ENCODE results near the gene ASIC1. TPM values are rescaled to one million over a fixed set of nuclear protein-coding genes. Genes with fewer than 3 reads are reported as not detected.

The ASIC1 gene
- total and polyA plus RNA-seq, 2 experiments from 2014 or later, result 0.76 to 1.5 TPM

DNA sequence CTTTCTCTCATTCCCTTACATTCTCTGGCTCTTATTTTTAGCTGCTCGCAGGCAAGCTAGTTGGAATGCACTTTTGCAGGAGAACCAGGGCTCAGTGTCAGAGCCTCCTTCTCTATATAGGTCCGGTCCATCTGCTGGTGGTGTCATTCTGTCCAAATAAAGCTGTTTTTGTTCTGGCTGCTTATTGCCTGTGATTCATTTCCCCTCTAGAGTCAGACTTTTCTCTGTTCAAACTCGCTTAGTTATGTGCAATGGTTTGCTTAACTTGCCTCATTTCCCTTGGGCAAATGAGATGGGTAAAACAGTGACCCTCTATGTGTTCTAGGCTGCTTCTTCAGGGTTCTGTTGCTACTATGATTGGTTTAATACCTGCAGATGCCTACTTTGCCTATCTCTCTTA, 30.6 kb downstream of the ASIC1 start:
- Mint-ChIP-seq H3K4me3 (no peak overlapping the region), H3K27me3 (ENCODE audit: insufficient read depth, low read depth, poor library complexity) (no peaks in the 10 kb centered on the region), H3K9me3 (no peaks in the 10 kb centered on the region; the same call in 2 of the 3 replicates), H3K36me3 (ENCODE audit: low read depth) (peaks cover 73% of the 10 kb centered on the region), H3K27ac (no peak overlapping the region), H3K4me1 (peaks cover 18% of the 10 kb centered on the region; the same call in 2 of the 3 replicates)
- peaks cover 27% of the 10 kb centered on the region for H3K79me2 ChIP-seq (replicated peaks; ENCODE audit: insufficient read depth)
- TF ChIP-seq REST (IDR thresholded peaks at IDR 0.05; ENCODE audit: unreplicated experiment) (no peak), STAT1 (IDR thresholded peaks at IDR 0.05; ENCODE audit: unreplicated experiment) (no peak), POLR2AphosphoS5 (IDR thresholded peaks at IDR 0.05; ENCODE audit: low read depth) (no peak), ZNF114 (CRISPR knock-in tag; IDR thresholded peaks at IDR 0.05) (no peak), EZH2 (IDR thresholded peaks at IDR 0.05; ENCODE audit: low read depth, unreplicated experiment) (no peak), NANOG (IDR thresholded peaks at IDR 0.05; ENCODE audit: borderline replicate concordance) (no peak), JUNB (IDR thresholded peaks at IDR 0.05; ENCODE audit: unreplicated experiment) (no peak), EZH2phosphoT487 (IDR thresholded peaks at IDR 0.05; ENCODE audit: unreplicated experiment) (no peak), ZNF331 (CRISPR knock-in tag; IDR thresholded peaks at IDR 0.05; ENCODE audit: low read depth) (no peak), CREB1 (CRISPR knock-in tag; IDR thresholded peaks at IDR 0.05; ENCODE audit: low read depth) (no peak)
- TF ChIP-seq, protein P1, sequence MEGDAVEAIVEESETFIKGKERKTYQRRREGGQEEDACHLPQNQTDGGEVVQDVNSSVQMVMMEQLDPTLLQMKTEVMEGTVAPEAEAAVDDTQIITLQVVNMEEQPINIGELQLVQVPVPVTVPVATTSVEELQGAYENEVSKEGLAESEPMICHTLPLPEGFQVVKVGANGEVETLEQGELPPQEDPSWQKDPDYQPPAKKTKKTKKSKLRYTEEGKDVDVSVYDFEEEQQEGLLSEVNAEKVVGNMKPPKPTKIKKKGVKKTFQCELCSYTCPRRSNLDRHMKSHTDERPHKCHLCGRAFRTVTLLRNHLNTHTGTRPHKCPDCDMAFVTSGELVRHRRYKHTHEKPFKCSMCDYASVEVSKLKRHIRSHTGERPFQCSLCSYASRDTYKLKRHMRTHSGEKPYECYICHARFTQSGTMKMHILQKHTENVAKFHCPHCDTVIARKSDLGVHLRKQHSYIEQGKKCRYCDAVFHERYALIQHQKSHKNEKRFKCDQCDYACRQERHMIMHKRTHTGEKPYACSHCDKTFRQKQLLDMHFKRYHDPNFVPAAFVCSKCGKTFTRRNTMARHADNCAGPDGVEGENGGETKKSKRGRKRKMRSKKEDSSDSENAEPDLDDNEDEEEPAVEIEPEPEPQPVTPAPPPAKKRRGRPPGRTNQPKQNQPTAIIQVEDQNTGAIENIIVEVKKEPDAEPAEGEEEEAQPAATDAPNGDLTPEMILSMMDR (conservative IDR thresholded peaks at IDR 0.05; ENCODE audit: low read depth in 2 of 2), result no peak
- TF ChIP-seq, protein P2, sequence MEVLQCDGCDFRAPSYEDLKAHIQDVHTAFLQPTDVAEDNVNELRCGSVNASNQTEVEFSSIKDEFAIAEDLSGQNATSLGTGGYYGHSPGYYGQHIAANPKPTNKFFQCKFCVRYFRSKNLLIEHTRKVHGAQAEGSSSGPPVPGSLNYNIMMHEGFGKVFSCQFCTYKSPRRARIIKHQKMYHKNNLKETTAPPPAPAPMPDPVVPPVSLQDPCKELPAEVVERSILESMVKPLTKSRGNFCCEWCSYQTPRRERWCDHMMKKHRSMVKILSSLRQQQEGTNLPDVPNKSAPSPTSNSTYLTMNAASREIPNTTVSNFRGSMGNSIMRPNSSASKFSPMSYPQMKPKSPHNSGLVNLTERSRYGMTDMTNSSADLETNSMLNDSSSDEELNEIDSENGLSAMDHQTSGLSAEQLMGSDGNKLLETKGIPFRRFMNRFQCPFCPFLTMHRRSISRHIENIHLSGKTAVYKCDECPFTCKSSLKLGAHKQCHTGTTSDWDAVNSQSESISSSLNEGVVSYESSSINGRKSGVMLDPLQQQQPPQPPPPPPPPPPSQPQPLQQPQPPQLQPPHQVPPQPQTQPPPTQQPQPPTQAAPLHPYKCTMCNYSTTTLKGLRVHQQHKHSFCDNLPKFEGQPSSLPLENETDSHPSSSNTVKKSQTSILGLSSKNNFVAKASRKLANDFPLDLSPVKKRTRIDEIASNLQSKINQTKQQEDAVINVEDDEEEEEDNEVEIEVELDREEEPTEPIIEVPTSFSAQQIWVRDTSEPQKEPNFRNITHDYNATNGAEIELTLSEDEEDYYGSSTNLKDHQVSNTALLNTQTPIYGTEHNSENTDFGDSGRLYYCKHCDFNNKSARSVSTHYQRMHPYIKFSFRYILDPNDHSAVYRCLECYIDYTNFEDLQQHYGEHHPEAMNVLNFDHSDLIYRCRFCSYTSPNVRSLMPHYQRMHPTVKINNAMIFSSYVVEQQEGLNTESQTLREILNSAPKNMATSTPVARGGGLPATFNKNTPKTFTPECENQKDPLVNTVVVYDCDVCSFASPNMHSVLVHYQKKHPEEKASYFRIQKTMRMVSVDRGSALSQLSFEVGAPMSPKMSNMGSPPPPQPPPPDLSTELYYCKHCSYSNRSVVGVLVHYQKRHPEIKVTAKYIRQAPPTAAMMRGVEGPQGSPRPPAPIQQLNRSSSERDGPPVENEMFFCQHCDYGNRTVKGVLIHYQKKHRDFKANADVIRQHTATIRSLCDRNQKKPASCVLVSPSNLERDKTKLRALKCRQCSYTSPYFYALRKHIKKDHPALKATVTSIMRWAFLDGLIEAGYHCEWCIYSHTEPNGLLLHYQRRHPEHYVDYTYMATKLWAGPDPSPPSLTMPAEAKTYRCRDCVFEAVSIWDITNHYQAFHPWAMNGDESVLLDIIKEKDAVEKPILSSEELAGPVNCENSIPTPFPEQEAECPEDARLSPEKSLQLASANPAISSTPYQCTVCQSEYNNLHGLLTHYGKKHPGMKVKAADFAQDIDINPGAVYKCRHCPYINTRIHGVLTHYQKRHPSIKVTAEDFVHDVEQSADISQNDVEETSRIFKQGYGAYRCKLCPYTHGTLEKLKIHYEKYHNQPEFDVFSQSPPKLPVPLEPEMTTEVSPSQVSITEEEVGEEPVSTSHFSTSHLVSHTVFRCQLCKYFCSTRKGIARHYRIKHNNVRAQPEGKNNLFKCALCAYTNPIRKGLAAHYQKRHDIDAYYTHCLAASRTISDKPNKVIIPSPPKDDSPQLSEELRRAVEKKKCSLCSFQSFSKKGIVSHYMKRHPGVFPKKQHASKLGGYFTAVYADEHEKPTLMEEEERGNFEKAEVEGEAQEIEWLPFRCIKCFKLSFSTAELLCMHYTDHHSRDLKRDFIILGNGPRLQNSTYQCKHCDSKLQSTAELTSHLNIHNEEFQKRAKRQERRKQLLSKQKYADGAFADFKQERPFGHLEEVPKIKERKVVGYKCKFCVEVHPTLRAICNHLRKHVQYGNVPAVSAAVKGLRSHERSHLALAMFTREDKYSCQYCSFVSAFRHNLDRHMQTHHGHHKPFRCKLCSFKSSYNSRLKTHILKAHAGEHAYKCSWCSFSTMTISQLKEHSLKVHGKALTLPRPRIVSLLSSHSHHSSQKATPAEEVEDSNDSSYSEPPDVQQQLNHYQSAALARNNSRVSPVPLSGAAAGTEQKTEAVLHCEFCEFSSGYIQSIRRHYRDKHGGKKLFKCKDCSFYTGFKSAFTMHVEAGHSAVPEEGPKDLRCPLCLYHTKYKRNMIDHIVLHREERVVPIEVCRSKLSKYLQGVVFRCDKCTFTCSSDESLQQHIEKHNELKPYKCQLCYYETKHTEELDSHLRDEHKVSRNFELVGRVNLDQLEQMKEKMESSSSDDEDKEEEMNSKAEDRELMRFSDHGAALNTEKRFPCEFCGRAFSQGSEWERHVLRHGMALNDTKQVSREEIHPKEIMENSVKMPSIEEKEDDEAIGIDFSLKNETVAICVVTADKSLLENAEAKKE (CRISPR knock-in tag; IDR thresholded peaks at IDR 0.05), result no peak
- TF ChIP-seq, protein P3, sequence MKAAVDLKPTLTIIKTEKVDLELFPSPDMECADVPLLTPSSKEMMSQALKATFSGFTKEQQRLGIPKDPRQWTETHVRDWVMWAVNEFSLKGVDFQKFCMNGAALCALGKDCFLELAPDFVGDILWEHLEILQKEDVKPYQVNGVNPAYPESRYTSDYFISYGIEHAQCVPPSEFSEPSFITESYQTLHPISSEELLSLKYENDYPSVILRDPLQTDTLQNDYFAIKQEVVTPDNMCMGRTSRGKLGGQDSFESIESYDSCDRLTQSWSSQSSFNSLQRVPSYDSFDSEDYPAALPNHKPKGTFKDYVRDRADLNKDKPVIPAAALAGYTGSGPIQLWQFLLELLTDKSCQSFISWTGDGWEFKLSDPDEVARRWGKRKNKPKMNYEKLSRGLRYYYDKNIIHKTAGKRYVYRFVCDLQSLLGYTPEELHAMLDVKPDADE (IDR thresholded peaks at IDR 0.05), result no peak
- H3K4me2 ChIP-seq, result no peak overlapping the region
- peaks cover 5% of the 10 kb centered on the region for H3K4me1 ChIP-seq (ENCODE audit: insufficient read depth)
- no peak for DNase-seq (ENCODE audit: low spot score)
- H3K9me2 ChIP-seq (ENCODE audit: insufficient read depth), result no peaks in the 10 kb centered on the region
- peaks cover 58% of the 10 kb centered on the region for H3K36me3 ChIP-seq (ENCODE audit: insufficient read depth)
- H2AFZ ChIP-seq, result no peak overlapping the region
- peaks cover 18% of the 10 kb centered on the region for H4K20me1 ChIP-seq (replicated peaks; ENCODE audit: insufficient read depth)
- no peak overlapping the region for H3K4me3 ChIP-seq
- H3K27me3 ChIP-seq (ENCODE audit: insufficient read depth), result no peaks in the 10 kb centered on the region
- no peak for ATAC-seq
- no peak overlapping the region for H3K27ac ChIP-seq (ENCODE audit: low read depth)
- peaks cover 31% of the 10 kb centered on the region for H3F3A ChIP-seq (replicated peaks; ENCODE audit: low read depth)
